ENCODE measurements around the gene SMYD3.

DNA sequence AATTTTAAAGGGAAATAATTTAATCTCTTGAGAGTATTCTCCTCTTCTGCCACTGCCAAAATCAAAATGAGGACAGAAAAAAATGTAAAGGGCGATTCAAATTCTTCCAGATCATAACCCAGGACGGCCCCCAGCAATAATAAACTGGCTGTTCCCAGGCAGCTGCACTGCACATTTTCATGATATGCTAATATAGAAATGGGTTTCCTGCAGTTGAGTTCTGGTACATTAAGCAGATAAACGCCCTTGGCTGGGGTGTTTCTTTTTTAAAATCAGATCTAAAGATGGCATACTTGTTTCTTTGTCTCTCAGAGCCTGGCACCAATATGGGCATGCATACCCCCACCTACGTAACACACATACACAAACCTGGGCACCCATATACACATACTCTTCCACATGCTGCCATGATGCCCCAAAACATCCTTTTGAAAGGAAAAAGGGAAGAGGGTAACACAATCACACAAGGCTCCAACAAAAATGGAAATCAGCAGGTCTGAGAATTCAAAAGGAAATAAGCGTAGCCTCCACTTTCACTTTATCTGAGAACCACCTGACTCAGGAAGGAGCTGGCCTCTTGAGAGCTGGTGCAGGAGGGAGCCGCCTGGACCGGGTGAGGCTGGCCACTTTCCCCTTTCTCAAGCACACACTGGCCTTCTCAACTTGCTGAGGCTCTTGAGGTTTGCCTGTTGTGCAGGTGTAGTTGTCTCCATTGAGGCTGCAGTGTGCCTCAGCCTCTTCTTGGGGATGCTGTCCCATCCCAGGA, 698.9 kb downstream of the SMYD3 start:
- TF ChIP-seq POLR2A (IDR thresholded peaks at IDR 0.05): no peak
- TF ChIP-seq, protein P1, sequence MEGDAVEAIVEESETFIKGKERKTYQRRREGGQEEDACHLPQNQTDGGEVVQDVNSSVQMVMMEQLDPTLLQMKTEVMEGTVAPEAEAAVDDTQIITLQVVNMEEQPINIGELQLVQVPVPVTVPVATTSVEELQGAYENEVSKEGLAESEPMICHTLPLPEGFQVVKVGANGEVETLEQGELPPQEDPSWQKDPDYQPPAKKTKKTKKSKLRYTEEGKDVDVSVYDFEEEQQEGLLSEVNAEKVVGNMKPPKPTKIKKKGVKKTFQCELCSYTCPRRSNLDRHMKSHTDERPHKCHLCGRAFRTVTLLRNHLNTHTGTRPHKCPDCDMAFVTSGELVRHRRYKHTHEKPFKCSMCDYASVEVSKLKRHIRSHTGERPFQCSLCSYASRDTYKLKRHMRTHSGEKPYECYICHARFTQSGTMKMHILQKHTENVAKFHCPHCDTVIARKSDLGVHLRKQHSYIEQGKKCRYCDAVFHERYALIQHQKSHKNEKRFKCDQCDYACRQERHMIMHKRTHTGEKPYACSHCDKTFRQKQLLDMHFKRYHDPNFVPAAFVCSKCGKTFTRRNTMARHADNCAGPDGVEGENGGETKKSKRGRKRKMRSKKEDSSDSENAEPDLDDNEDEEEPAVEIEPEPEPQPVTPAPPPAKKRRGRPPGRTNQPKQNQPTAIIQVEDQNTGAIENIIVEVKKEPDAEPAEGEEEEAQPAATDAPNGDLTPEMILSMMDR (IDR thresholded peaks at IDR 0.05): no peak
